OCI-LY1 (cell line): ENCODE results near the gene OR2F1.

Source experiments
- CTCF ChIP-seq: fragments of 200-600 bp; sonication (generic), shearing (Covaris generic); IDR thresholded peaks from 2 replicates; pipeline ENCODE4 v1.5.1; 2017; ENCODE audit warnings: mild to moderate bottlenecking, antibody characterized with exemption, low read length, moderate library complexity, mixed read lengths
- EZH2 ChIP-seq: fragments of 200-600 bp; sonication (generic), shearing (Covaris generic); IDR thresholded peaks from 2 replicates; pipeline ENCODE4 v1.8.0; 2017; ENCODE audit warnings: borderline replicate concordance, mixed run types, mild to moderate bottlenecking, antibody characterized with exemption, low read length, moderate library complexity, mixed read lengths

- TF ChIP-seq CTCF, result no peak
- no peak for TF ChIP-seq EZH2
Measured at GRCh38 chr7:143958781-143959180, 4.1 kb downstream of the OR2F1 start.
